ENCODE results near the gene PKP2. TPM values are rescaled to one million over a fixed set of nuclear protein-coding genes. Genes with fewer than 3 reads are reported as not detected.

Gene PKP2
- total RNA-seq, 2 donors from 2014 or later: 130 to 187 TPM

DNA sequence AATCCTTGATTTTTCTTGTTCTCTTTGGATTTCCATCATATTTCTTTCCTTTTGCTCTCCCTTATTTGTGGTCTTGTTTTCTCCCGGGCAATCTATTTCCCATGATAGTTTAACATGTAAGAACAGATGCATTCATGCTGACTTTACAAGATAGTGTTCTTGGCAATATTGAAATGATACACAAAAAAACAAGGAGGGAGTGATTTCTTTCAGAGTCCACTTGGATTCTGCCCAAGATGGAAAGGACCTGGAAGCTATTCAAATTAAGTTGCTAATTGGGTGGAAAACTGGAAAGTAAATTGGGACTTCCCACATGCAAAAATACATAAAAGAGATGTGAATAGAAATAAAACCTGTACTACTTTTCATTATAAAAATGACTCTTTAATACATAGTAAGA, 126.4 kb downstream of the PKP2 start:
- DNase-seq: no peak
- Histone ChIP-seq H3K36me3 (no peaks in the 10 kb centered on the region), H3K27ac (peak overlapping the region; percentile 26), H3K4me1 (peaks cover 13% of the 10 kb centered on the region), H3K9me3 (no peaks in the 10 kb centered on the region), H3K27me3 (no peaks in the 10 kb centered on the region), H3K9ac (ENCODE audit: low read depth in 2 of 2, low read length in 2 of 2) (no peak overlapping the region), H3K4me3 (no peak overlapping the region)
- intact Hi-C loops (cut with DNase I): no loop called here
- TF ChIP-seq, protein P1, sequence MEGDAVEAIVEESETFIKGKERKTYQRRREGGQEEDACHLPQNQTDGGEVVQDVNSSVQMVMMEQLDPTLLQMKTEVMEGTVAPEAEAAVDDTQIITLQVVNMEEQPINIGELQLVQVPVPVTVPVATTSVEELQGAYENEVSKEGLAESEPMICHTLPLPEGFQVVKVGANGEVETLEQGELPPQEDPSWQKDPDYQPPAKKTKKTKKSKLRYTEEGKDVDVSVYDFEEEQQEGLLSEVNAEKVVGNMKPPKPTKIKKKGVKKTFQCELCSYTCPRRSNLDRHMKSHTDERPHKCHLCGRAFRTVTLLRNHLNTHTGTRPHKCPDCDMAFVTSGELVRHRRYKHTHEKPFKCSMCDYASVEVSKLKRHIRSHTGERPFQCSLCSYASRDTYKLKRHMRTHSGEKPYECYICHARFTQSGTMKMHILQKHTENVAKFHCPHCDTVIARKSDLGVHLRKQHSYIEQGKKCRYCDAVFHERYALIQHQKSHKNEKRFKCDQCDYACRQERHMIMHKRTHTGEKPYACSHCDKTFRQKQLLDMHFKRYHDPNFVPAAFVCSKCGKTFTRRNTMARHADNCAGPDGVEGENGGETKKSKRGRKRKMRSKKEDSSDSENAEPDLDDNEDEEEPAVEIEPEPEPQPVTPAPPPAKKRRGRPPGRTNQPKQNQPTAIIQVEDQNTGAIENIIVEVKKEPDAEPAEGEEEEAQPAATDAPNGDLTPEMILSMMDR (IDR thresholded peaks at IDR 0.05): no peak

DNA sequence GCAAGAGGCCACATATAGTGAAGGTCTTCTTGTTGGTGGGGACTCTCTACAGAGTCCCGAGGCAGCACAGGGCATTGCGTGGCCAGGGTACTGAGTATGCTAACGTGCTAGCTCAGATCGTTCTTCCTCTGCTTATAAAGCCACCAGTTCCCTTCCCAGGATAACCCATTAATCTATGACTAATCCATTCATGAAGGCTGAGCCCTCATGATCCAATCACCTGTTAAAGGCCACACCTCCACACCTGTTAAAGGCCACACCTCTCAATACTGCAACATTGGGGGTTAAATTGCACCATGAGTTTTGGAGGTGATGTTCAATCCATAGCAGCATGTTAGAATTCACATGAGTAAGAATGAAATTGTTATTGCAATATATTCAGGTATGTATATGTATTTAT, 128.1 kb downstream of the PKP2 start:
- intact Hi-C loops (cut with DNase I): no loop called here

GRCh38 chr12:32765906-32766305, 130.7 kb downstream of the PKP2 start:
- DNase-seq: no peak
- Histone ChIP-seq H3K9ac (ENCODE audit: low read depth in 2 of 2, low read length in 2 of 2) (no peak overlapping the region), H3K27me3 (no peaks in the 10 kb centered on the region), H3K27ac (no peak overlapping the region), H3K36me3 (no peaks in the 10 kb centered on the region), H3K4me3 (no peak overlapping the region), H3K4me1 (no peaks in the 10 kb centered on the region), H3K9me3 (no peaks in the 10 kb centered on the region)
- TF ChIP-seq, protein P1 (IDR thresholded peaks at IDR 0.05): no peak
- intact Hi-C loops (cut with DNase I): no loop called here

More for the DNA sequence above, 128.1 kb downstream of the PKP2 start:
- TF ChIP-seq, protein P1 (IDR thresholded peaks at IDR 0.05): no peak
- H3K9me3 ChIP-seq: no peaks in the 10 kb centered on the region
- H3K27ac ChIP-seq: peak overlapping the region; percentile 24
- no peak overlapping the region for H3K9ac ChIP-seq (ENCODE audit: low read depth in 2 of 2, low read length in 2 of 2)
- H3K4me3 ChIP-seq: no peak overlapping the region
- no peaks in the 10 kb centered on the region for H3K36me3 ChIP-seq
- peaks cover 12% of the 10 kb centered on the region for H3K4me1 ChIP-seq
- DNase-seq: no peak
- no peaks in the 10 kb centered on the region for H3K27me3 ChIP-seq

DNA sequence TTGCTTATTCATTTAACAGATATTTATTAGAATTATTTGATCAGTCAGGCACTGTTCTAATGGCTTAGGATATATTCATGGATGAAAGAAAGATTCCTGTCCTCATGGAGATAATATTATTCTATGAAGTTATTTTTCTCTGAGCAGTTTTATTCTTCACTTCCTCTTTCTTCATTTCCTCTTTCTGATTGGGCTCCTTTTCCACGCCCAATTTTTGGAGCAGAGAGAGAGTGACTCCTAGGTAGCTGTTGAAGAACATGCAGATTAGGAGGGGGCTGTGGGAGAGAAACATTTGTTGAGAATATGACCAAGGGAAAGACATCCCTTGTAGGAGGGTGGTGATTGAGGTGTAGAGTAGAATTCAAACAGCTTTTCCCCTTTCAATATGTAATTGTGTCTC, 134.9 kb downstream of the PKP2 start:
- no peak for DNase-seq
- TF ChIP-seq, protein P1 (IDR thresholded peaks at IDR 0.05): no peak
- no peak overlapping the region for H3K27ac ChIP-seq
- H3K36me3 ChIP-seq: no peaks in the 10 kb centered on the region
- no peak overlapping the region for H3K9ac ChIP-seq (ENCODE audit: low read depth in 2 of 2, low read length in 2 of 2)
- H3K9me3 ChIP-seq: no peaks in the 10 kb centered on the region
- intact Hi-C loops (cut with DNase I): loop anchor here (5.0 kb wide), 1 partner anchor 161 kb away; no protein-coding TSS in a partner anchor
- H3K4me1 ChIP-seq: no peaks in the 10 kb centered on the region
- H3K27me3 ChIP-seq: no peaks in the 10 kb centered on the region
- H3K4me3 ChIP-seq: no peak overlapping the region

- DNase-seq: no peak
- no peaks in the 10 kb centered on the region for H3K27me3 ChIP-seq
- H3K9me3 ChIP-seq: no peaks in the 10 kb centered on the region
- intact Hi-C loops (cut with DNase I): loop anchor here (5.0 kb wide), 1 partner anchor 1265 kb away; the partner anchor contains the start of gene ALG10
- H3K4me1 ChIP-seq: no peaks in the 10 kb centered on the region
- TF ChIP-seq, protein P1 (IDR thresholded peaks at IDR 0.05): no peak
- H3K4me3 ChIP-seq: no peak overlapping the region
- H3K9ac ChIP-seq (ENCODE audit: low read depth in 2 of 2, low read length in 2 of 2): no peak overlapping the region
- no peaks in the 10 kb centered on the region for H3K36me3 ChIP-seq
- no peak overlapping the region for H3K27ac ChIP-seq
Measured at GRCh38 chr12:32757157-32757556, 139.4 kb downstream of the PKP2 start.

Measured in colonic mucosa (tissue), 4 donors.